ENCODE results near the gene NAPEPLD.

- TF ChIP-seq CTCF (conservative IDR thresholded peaks at IDR 0.05; ENCODE audit: low read depth, low read length): no peak
- TF ChIP-seq EZH2 (IDR thresholded peaks at IDR 0.05; ENCODE audit: borderline replicate concordance, low read depth, low read length, poor library complexity, severe bottlenecking): no peak
Measured at GRCh38 chr7:103132995-103133688, 15.8 kb downstream of the NAPEPLD start.
